ENCODE data around the gene CRYBA4. TPM values are rescaled to one million over a fixed set of nuclear protein-coding genes. Genes with fewer than 3 reads are reported as not detected.
A peak's percentile ranks its signal among the peaks of the same experiment; 100 is the strongest.

Gene CRYBA4
- total RNA-seq, 2 donors from 2014 or later = 0.47 TPM; not detected in 1

- no peak overlapping the region for H3K27ac ChIP-seq
- H3K36me3 ChIP-seq = no peaks in the 10 kb centered on the region
- no peak for TF ChIP-seq CTCF (IDR thresholded peaks at IDR 0.05)
- peaks cover under 1% of the 10 kb centered on the region for H3K4me1 ChIP-seq
- no peaks in the 10 kb centered on the region for H3K27me3 ChIP-seq
- no peaks in the 10 kb centered on the region for H3K9me3 ChIP-seq
- DNase-seq = no peak
- H3K9ac ChIP-seq (ENCODE audit: low read depth in 2 of 2, low read length in 2 of 2) = no peak overlapping the region
- H3K4me3 ChIP-seq = no peak overlapping the region
- intact Hi-C loops (cut with DNase I) = loop anchor here (10.0 kb wide), 1 partner anchor 78 kb away; no protein-coding TSS in a partner anchor
These were observed 55.5 kb downstream of the CRYBA4 start for GRCh38 chr22:26677217-26677616.

DNA sequence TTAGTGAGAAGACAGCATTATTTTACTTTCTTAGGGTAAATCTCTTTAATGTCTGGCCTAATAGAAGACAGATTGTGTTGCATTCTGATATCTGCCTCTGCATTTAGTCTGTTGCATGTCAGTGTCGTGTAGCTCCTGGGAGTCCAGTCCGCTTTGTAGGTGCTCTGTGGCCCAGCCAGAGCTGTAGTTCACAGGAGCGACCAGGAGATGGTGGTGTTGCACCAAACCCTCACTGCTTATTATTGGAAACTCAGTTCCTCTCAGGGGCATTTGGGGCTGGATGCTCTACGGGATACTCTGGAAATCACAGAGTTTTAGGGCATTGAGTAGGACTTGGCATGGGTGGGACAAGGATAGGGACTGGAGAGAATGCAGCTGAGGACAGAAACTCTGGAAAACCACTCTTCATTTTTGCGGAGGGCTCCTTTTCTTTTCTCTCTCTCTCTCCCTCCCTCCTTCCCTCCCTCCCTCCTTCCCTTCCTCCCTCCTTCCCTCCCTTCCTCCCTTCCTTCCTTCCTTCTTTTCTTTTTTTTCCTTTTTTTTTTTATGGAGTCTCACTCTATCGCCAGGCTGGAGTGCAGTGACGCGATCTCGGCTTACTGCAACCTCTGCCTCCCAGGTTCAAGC is 57.4 kb downstream of the CRYBA4 start:
- H3K36me3 ChIP-seq = no peaks in the 10 kb centered on the region
- intact Hi-C loops (cut with DNase I) = loop anchor here (10.0 kb wide), 1 partner anchor 76 kb away; no protein-coding TSS in a partner anchor
- no peaks in the 10 kb centered on the region for H3K9me3 ChIP-seq
- no peaks in the 10 kb centered on the region for H3K27me3 ChIP-seq
- peak; percentile 92 for TF ChIP-seq CTCF (IDR thresholded peaks at IDR 0.05)
- DNase-seq = peak; percentile 78
- H3K4me1 ChIP-seq = no peaks in the 10 kb centered on the region
- no peak overlapping the region for H3K4me3 ChIP-seq
- no peak overlapping the region for H3K27ac ChIP-seq
- H3K9ac ChIP-seq (ENCODE audit: low read depth in 2 of 2, low read length in 2 of 2) = no peak overlapping the region

Other genes with a start within 250 kb of the CRYBA4 start
- 1 to 10 TPM; 3.8 to 4.3 TPM for gene ASPHD2, start 192.7 kb upstream of the CRYBA4 start, total RNA-seq
- 10 to 100 TPM; 23.8 to 26.3 TPM for gene HPS4, start 138.2 kb upstream of the CRYBA4 start, total RNA-seq
- 10 to 100 TPM; 11.8 to 16.4 TPM for gene SRRD, start 138.1 kb upstream of the CRYBA4 start, total RNA-seq
- gene TFIP11, start 109.5 kb upstream of the CRYBA4 start, total RNA-seq = 10 to 100 TPM; 31.8 to 36.4 TPM
- gene TPST2, start 31.8 kb upstream of the CRYBA4 start, total RNA-seq = 10 to 100 TPM; 13.3 to 19.9 TPM
- under 1 TPM in 1 of 2 donors, not detected in 1; 0.32 TPM for gene CRYBB1, start 3.9 kb upstream of the CRYBA4 start, total RNA-seq
- gene MIAT, start 35.6 kb downstream of the CRYBA4 start, total RNA-seq = 1 to 10 TPM; 1.5 to 1.8 TPM

Data from colonic mucosa (tissue), 4 donors.